Measurements from ENCODE around the gene YAP1.

- TF ChIP-seq CTCF (IDR thresholded peaks at IDR 0.05), result no peak
- TF ChIP-seq POLR2A (IDR thresholded peaks at IDR 0.05), result no peak
Measured at GRCh38 chr11:102116453-102117205, 6.4 kb downstream of the YAP1 start.
